SH-SY5Y (cell line): ENCODE results near the gene TEP1.

Experiments
- GATA2 ChIP-seq: IDR thresholded peaks from 2 replicates; pipeline ENCODE4 v1.6.1; 2011; ENCODE audit warnings: mild to moderate bottlenecking, low read depth, low read length
- GATA3 ChIP-seq: IDR thresholded peaks from 2 replicates; pipeline ENCODE4 v1.6.1; 2011; ENCODE audit warnings: low read depth, mild to moderate bottlenecking, low read length, moderate library complexity

DNA sequence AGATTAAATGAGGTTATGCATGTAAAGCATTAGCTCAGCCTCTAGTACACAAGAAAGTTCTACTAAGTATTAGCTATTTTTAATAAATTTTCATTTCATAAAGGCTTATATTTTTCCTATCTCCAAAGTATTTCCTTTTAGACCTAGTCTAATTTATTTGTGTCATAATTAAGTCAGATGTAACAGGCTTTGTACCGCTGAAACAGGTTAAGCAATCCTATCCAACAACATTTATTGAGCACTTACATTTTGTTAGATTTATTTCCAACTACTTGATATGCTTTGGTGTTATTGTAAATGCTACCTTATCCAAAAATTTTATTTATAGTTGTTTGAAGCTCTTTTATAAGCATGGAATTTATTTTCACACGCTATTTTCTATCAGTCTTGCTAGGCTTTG lies 71.7 kb downstream of the TEP1 start:
- no peak for TF ChIP-seq GATA2
- TF ChIP-seq GATA3, result no peak
